GM23338 (cell line): ENCODE results near the gene OR2A5.

Experiments used
- CREB1 ChIP-seq: fragments of 250-450 bp; sonication (Bioruptor Pico); IDR thresholded peaks from 2 replicates; pipeline ENCODE4 v1.5.0; 2020; ENCODE audit warnings: low read depth, mild to moderate bottlenecking, moderate library complexity
- EZH2 ChIP-seq: fragments of 200-600 bp; sonication (generic); IDR thresholded peaks from one replicate; pipeline ENCODE4 v1.8.0; 2017; ENCODE audit warnings: antibody characterized with exemption, mild to moderate bottlenecking, low read depth; ENCODE audit not compliant: unreplicated experiment
- EZH2phosphoT487 ChIP-seq: fragments of 200-600 bp; sonication (generic); IDR thresholded peaks from one replicate; pipeline ENCODE4 v1.8.1; 2018; ENCODE audit warnings: antibody characterized with exemption; ENCODE audit not compliant: unreplicated experiment
- JUNB ChIP-seq: IDR thresholded peaks from one replicate; pipeline ENCODE4 v1.6.1; 2016; ENCODE audit warnings: antibody characterized with exemption; ENCODE audit not compliant: unreplicated experiment
- NANOG ChIP-seq: IDR thresholded peaks from 2 replicates; pipeline ENCODE4 v1.6.1; 2016; ENCODE audit warnings: antibody characterized with exemption, borderline replicate concordance
- POLR2AphosphoS5 ChIP-seq: IDR thresholded peaks from 2 replicates; pipeline ENCODE4 v1.6.1; 2016; ENCODE audit warnings: antibody characterized with exemption, low read depth
- STAT1 ChIP-seq: IDR thresholded peaks from one replicate; pipeline ENCODE4 v1.6.1; 2016; ENCODE audit warnings: antibody characterized with exemption; ENCODE audit not compliant: unreplicated experiment
- ZNF114 ChIP-seq: fragments of 250-450 bp; sonication (Bioruptor Pico); IDR thresholded peaks from 2 replicates; pipeline ENCODE4 v1.5.0; 2020; ENCODE audit warnings: mild to moderate bottlenecking, moderate library complexity
- ZNF331 ChIP-seq: fragments of 250-450 bp; sonication (Bioruptor Pico); IDR thresholded peaks from 2 replicates; pipeline ENCODE4 v1.5.0; 2020; ENCODE audit warnings: low read depth, mild to moderate bottlenecking, moderate library complexity
- TF ChIP-seq, protein P1 (sequence below), 2 experiments: fragments of 200-600 bp in 1 of 2; sonication (generic) in 1 of 2; conservative IDR thresholded peaks; 2 replicates each; pipeline versions ENCODE4 v1.5.1 to v1.6.1; 2016 to 2017; ENCODE audit warnings: antibody characterized with exemption in 2 of 2, low read depth in 2 of 2, mild to moderate bottlenecking in 2 of 2, moderate library complexity in 1 of 2
- TF ChIP-seq, protein P2 (sequence below): IDR thresholded peaks from one replicate; pipeline ENCODE4 v1.6.1; 2018; ENCODE audit warnings: antibody characterized with exemption; ENCODE audit not compliant: unreplicated experiment
- TF ChIP-seq, protein P3 (sequence below): fragments of 250-450 bp; sonication (Bioruptor Pico); IDR thresholded peaks from 2 replicates; pipeline ENCODE4 v1.5.0; 2020; ENCODE audit warnings: mild to moderate bottlenecking, moderate library complexity
- TF ChIP-seq, protein P4 (sequence below): IDR thresholded peaks from 2 replicates; pipeline ENCODE4 v1.6.1; 2016; ENCODE audit warnings: antibody characterized with exemption

DNA sequence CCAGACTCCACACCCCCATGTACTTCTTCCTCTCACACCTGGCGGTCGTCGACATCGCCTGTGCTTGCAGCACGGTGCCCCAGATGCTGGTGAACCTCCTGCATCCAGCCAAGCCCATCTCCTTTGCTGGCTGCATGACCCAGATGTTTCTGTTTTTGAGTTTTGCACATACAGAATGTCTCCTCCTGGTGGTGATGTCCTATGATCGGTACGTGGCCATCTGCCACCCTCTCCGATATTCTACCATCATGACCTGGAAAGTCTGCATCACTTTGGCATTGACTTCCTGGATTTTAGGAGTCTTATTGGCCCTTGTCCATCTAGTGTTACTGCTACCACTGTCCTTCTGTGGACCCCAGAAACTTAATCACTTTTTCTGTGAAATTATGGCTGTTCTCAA lies 25.6 kb downstream of the OR2A5 start:
- TF ChIP-seq, protein P1, sequence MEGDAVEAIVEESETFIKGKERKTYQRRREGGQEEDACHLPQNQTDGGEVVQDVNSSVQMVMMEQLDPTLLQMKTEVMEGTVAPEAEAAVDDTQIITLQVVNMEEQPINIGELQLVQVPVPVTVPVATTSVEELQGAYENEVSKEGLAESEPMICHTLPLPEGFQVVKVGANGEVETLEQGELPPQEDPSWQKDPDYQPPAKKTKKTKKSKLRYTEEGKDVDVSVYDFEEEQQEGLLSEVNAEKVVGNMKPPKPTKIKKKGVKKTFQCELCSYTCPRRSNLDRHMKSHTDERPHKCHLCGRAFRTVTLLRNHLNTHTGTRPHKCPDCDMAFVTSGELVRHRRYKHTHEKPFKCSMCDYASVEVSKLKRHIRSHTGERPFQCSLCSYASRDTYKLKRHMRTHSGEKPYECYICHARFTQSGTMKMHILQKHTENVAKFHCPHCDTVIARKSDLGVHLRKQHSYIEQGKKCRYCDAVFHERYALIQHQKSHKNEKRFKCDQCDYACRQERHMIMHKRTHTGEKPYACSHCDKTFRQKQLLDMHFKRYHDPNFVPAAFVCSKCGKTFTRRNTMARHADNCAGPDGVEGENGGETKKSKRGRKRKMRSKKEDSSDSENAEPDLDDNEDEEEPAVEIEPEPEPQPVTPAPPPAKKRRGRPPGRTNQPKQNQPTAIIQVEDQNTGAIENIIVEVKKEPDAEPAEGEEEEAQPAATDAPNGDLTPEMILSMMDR (conservative IDR thresholded peaks at IDR 0.05; ENCODE audit: low read depth in 2 of 2) = peak; percentile 19 to 41; a peak in 3 of 4 replicates
- TF ChIP-seq EZH2phosphoT487 (no peak), CREB1 (CRISPR knock-in tag) (no peak), EZH2 (no peak), POLR2AphosphoS5 (no peak), JUNB (no peak), ZNF331 (CRISPR knock-in tag) (no peak), ZNF114 (CRISPR knock-in tag) (no peak), NANOG (no peak), STAT1 (no peak)
- TF ChIP-seq, protein P2, sequence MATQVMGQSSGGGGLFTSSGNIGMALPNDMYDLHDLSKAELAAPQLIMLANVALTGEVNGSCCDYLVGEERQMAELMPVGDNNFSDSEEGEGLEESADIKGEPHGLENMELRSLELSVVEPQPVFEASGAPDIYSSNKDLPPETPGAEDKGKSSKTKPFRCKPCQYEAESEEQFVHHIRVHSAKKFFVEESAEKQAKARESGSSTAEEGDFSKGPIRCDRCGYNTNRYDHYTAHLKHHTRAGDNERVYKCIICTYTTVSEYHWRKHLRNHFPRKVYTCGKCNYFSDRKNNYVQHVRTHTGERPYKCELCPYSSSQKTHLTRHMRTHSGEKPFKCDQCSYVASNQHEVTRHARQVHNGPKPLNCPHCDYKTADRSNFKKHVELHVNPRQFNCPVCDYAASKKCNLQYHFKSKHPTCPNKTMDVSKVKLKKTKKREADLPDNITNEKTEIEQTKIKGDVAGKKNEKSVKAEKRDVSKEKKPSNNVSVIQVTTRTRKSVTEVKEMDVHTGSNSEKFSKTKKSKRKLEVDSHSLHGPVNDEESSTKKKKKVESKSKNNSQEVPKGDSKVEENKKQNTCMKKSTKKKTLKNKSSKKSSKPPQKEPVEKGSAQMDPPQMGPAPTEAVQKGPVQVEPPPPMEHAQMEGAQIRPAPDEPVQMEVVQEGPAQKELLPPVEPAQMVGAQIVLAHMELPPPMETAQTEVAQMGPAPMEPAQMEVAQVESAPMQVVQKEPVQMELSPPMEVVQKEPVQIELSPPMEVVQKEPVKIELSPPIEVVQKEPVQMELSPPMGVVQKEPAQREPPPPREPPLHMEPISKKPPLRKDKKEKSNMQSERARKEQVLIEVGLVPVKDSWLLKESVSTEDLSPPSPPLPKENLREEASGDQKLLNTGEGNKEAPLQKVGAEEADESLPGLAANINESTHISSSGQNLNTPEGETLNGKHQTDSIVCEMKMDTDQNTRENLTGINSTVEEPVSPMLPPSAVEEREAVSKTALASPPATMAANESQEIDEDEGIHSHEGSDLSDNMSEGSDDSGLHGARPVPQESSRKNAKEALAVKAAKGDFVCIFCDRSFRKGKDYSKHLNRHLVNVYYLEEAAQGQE = no peak
- TF ChIP-seq, protein P3, sequence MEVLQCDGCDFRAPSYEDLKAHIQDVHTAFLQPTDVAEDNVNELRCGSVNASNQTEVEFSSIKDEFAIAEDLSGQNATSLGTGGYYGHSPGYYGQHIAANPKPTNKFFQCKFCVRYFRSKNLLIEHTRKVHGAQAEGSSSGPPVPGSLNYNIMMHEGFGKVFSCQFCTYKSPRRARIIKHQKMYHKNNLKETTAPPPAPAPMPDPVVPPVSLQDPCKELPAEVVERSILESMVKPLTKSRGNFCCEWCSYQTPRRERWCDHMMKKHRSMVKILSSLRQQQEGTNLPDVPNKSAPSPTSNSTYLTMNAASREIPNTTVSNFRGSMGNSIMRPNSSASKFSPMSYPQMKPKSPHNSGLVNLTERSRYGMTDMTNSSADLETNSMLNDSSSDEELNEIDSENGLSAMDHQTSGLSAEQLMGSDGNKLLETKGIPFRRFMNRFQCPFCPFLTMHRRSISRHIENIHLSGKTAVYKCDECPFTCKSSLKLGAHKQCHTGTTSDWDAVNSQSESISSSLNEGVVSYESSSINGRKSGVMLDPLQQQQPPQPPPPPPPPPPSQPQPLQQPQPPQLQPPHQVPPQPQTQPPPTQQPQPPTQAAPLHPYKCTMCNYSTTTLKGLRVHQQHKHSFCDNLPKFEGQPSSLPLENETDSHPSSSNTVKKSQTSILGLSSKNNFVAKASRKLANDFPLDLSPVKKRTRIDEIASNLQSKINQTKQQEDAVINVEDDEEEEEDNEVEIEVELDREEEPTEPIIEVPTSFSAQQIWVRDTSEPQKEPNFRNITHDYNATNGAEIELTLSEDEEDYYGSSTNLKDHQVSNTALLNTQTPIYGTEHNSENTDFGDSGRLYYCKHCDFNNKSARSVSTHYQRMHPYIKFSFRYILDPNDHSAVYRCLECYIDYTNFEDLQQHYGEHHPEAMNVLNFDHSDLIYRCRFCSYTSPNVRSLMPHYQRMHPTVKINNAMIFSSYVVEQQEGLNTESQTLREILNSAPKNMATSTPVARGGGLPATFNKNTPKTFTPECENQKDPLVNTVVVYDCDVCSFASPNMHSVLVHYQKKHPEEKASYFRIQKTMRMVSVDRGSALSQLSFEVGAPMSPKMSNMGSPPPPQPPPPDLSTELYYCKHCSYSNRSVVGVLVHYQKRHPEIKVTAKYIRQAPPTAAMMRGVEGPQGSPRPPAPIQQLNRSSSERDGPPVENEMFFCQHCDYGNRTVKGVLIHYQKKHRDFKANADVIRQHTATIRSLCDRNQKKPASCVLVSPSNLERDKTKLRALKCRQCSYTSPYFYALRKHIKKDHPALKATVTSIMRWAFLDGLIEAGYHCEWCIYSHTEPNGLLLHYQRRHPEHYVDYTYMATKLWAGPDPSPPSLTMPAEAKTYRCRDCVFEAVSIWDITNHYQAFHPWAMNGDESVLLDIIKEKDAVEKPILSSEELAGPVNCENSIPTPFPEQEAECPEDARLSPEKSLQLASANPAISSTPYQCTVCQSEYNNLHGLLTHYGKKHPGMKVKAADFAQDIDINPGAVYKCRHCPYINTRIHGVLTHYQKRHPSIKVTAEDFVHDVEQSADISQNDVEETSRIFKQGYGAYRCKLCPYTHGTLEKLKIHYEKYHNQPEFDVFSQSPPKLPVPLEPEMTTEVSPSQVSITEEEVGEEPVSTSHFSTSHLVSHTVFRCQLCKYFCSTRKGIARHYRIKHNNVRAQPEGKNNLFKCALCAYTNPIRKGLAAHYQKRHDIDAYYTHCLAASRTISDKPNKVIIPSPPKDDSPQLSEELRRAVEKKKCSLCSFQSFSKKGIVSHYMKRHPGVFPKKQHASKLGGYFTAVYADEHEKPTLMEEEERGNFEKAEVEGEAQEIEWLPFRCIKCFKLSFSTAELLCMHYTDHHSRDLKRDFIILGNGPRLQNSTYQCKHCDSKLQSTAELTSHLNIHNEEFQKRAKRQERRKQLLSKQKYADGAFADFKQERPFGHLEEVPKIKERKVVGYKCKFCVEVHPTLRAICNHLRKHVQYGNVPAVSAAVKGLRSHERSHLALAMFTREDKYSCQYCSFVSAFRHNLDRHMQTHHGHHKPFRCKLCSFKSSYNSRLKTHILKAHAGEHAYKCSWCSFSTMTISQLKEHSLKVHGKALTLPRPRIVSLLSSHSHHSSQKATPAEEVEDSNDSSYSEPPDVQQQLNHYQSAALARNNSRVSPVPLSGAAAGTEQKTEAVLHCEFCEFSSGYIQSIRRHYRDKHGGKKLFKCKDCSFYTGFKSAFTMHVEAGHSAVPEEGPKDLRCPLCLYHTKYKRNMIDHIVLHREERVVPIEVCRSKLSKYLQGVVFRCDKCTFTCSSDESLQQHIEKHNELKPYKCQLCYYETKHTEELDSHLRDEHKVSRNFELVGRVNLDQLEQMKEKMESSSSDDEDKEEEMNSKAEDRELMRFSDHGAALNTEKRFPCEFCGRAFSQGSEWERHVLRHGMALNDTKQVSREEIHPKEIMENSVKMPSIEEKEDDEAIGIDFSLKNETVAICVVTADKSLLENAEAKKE = no peak
- TF ChIP-seq, protein P4, sequence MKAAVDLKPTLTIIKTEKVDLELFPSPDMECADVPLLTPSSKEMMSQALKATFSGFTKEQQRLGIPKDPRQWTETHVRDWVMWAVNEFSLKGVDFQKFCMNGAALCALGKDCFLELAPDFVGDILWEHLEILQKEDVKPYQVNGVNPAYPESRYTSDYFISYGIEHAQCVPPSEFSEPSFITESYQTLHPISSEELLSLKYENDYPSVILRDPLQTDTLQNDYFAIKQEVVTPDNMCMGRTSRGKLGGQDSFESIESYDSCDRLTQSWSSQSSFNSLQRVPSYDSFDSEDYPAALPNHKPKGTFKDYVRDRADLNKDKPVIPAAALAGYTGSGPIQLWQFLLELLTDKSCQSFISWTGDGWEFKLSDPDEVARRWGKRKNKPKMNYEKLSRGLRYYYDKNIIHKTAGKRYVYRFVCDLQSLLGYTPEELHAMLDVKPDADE = no peak
